Muscle layer of duodenum (tissue), 2 donors: ENCODE measurements around the gene TMEM231.
"Not testable (repeated sequence)": the region's sequence is repeated elsewhere in the genome, so short reads cannot be mapped to it uniquely, and the experiment has no call there.

Experiments
- H3K27ac ChIP-seq: one replicate; pipeline ENCODE4 v1.7.0; 2013; ENCODE audit warnings: mild to moderate bottlenecking, low read length
- H3K27me3 ChIP-seq: one replicate; pipeline ENCODE4 v1.7.0; 2013; ENCODE audit warnings: low read depth, mild to moderate bottlenecking, control low read depth, low read length
- H3K36me3 ChIP-seq, 2 donors: one replicate each; pipeline ENCODE4 v1.7.0; 2013; ENCODE audit warnings: low read length in 2 of 2, control low read depth in 1 of 2, mild to moderate bottlenecking in 1 of 2; ENCODE audit not compliant: insufficient read depth in 2 of 2, control insufficient read depth in 1 of 2
- H3K4me1 ChIP-seq, 2 donors: one replicate each; pipeline ENCODE4 v1.7.0; 2013; ENCODE audit warnings: low read length in 2 of 2, mild to moderate bottlenecking in 2 of 2, control low read depth in 1 of 2, moderate library complexity in 1 of 2; ENCODE audit not compliant: insufficient read depth in 2 of 2, control insufficient read depth in 1 of 2
- H3K4me3 ChIP-seq, 2 donors: one replicate each; pipeline ENCODE4 v1.7.0; 2013; ENCODE audit warnings: low read length in 2 of 2, low read depth in 1 of 2, mild to moderate bottlenecking in 1 of 2
- H3K9me3 ChIP-seq, 2 donors: one replicate each; pipeline ENCODE4 v1.7.0; 2013; ENCODE audit warnings: low read length in 2 of 2, control low read depth in 1 of 2, mild to moderate bottlenecking in 1 of 2; ENCODE audit not compliant: control insufficient read depth in 1 of 2
- donor health status: healthy.

TMEM231 gene, protein sequence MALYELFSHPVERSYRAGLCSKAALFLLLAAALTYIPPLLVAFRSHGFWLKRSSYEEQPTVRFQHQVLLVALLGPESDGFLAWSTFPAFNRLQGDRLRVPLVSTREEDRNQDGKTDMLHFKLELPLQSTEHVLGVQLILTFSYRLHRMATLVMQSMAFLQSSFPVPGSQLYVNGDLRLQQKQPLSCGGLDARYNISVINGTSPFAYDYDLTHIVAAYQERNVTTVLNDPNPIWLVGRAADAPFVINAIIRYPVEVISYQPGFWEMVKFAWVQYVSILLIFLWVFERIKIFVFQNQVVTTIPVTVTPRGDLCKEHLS

DNA sequence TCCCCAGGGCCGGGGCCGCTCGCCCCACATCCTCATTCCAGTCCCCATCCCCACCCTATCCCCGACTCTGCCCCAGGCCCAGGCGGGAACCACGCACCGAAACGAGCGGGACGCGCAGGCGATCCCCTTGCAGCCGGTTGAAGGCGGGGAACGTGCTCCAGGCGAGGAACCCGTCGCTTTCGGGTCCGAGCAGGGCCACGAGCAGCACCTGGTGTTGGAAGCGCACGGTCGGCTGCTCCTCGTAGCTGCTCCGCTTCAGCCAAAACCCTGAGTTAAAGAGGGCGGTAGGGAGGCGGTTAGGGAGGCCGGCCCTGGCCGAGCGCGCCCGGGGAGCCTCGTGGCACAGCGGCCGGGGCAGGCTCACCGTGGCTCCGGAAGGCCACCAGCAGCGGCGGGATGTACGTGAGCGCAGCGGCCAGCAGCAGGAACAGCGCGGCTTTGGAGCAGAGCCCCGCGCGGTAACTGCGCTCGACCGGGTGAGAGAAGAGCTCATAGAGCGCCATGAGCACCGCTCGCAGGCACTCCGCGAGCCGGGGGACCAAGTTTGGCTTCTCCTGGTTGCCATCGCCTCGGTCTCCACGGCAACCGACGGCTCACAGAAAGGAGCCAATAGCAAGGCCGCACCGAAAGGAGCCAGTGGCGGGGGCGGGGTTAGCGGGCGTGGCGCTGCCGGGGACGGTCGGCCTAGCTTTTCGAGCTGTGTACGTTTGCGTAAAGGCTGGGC is at the start of gene TMEM231:
TMEM231 (minus strand) TSS at position 546 of the 724 bp plus-strand sequence; CDS start at position 503, 43 bp downstream.
- H3K36me3 ChIP-seq = no peaks in the 10 kb centered on the region
- peaks cover 0 to 8% of the 10 kb centered on the region in 2 donors for H3K4me1 ChIP-seq
- H3K27ac ChIP-seq = peak within 1 kb of the TSS; percentile 75
- no peaks in the 10 kb centered on the region for H3K27me3 ChIP-seq
- no peaks in the 10 kb centered on the region for H3K9me3 ChIP-seq
- peak within 1 kb of the TSS; percentile 78 to 95 for H3K4me3 ChIP-seq

DNA sequence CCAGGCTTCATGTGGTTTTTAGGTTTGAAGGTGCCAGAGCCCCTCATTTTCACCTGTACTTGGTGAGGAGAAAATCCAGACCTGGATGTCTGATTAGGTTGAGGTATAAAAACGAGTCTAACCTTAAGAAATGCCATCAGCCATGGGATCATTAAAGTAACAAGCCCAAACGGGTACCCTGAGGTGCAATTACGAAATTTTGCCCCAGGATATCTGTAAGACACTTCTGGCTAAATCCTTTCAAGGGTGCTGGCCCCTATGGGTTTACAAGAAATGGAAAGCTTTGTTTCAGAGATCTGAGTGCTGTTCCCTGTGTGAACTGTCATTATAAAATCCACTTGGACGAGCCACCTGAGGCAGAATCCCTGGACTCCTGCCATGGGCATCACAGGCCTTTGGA is 47.2 kb upstream of the TMEM231 start:
- peaks cover 53 to 60% of the 10 kb centered on the region in 2 donors for H3K36me3 ChIP-seq
- peaks cover 0 to 4% of the 10 kb centered on the region in 2 donors for H3K9me3 ChIP-seq
- H3K27ac ChIP-seq = no peak overlapping the region
- no peaks in the 10 kb centered on the region for H3K27me3 ChIP-seq
- no peak overlapping the region for H3K4me3 ChIP-seq
- H3K4me1 ChIP-seq = no peaks in the 10 kb centered on the region

DNA sequence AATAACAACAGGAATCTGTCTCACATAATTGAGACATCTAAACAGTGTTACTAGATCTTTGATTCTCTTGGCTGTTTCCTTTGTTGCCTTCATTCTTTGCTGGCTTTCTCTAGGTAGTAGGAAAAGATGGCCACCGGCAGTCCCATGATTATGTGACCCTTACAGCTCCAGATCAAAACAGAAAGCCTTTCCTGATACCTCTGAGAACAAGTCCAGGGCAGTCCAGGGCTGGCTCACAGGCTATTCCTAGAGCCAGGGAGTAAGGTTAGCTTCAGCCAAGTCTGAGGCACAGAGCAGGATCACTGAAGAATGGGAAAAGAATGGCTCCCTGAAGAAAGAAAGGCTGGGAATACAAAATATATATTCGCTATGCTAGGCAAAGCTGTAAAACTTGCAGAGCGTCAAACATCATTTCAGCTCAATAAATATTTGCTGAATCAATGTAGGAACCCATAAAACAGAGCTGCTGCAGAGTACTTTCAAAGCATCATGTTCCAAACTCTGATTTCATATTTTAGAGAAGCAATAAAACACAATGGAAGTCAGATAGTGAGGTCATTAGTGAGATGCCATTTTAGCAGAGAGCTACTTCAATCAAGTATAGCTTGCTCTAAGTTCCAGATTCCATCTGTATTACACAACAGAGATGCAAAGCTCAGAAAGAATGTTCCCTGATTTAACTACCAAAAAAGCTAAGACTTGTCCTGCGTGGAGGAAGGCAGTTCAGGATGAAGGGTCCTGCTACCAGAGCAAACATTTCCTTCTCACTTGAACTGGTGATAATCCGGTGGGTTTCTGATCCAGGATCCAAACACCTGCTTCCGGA is 43.6 kb upstream of the TMEM231 start:
- H3K9me3 ChIP-seq = peaks cover 0 to 4% of the 10 kb centered on the region in 2 donors
- H3K27ac ChIP-seq = peak overlapping the region; percentile 28
- no peak overlapping the region for H3K4me3 ChIP-seq
- no peaks in the 10 kb centered on the region for H3K4me1 ChIP-seq
- no peaks in the 10 kb centered on the region for H3K27me3 ChIP-seq
- peaks cover 36 to 58% of the 10 kb centered on the region in 2 donors for H3K36me3 ChIP-seq

GRCh38 chr16:75593825-75594820 is 38.1 kb upstream of the TMEM231 start:
- no peak overlapping the region for H3K27ac ChIP-seq
- H3K27me3 ChIP-seq = no peaks in the 10 kb centered on the region
- H3K4me3 ChIP-seq = no peak overlapping the region
- peaks cover 5 to 14% of the 10 kb centered on the region in 2 donors for H3K36me3 ChIP-seq
- peaks cover 0 to 13% of the 10 kb centered on the region in 2 donors for H3K4me1 ChIP-seq
- no peaks in the 10 kb centered on the region for H3K9me3 ChIP-seq

DNA sequence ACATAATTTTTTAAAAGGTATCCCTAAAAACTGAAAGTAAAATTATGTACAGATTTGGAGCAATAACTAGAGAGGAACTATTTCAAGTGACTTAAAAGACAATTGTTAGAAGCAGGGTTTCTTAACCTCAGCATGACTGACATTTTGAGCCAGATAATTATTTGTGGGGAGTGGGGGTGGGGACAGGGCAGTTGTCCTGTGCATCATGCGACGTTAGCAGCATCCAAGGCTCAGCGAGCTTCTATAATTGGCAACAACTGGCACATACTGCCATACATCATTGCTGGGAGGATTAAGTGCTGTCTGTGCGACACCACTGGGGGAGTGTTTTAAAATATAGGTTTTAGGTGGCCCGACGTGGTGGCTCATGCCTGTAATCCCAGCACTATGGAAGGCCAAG is 37.3 kb upstream of the TMEM231 start:
- Histone ChIP-seq H3K4me3 (no peak overlapping the region), H3K36me3 (peaks cover 5 to 14% of the 10 kb centered on the region in 2 donors), H3K9me3 (no peaks in the 10 kb centered on the region), H3K4me1 (peaks cover 0 to 13% of the 10 kb centered on the region in 2 donors), H3K27ac (no peak overlapping the region), H3K27me3 (no peaks in the 10 kb centered on the region)

DNA sequence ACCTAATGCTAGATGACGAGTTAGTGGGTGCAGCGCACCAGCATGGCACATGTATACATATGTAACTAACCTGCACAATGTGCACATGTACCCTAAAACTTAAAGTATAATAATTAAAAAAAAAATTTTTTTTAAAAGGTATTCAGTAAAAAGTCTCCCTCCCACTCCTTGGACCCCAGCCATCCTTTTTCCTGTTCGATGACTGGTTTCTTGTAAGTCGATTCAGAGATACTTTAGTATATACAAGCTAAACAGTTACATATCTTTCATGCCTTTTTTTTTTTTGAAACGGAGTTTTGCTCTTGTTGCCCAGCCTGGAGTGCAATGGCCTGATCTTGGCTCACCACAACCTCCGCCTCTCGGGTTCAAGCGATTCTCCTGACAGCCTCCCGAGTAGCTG is 35.9 kb upstream of the TMEM231 start:
- not testable (repeated sequence) for H3K9me3 ChIP-seq, H3K27me3 ChIP-seq, H3K4me3 ChIP-seq, H3K36me3 ChIP-seq, H3K27ac ChIP-seq
- peaks cover 0 to 13% of the 10 kb centered on the region in 2 donors for H3K4me1 ChIP-seq

DNA sequence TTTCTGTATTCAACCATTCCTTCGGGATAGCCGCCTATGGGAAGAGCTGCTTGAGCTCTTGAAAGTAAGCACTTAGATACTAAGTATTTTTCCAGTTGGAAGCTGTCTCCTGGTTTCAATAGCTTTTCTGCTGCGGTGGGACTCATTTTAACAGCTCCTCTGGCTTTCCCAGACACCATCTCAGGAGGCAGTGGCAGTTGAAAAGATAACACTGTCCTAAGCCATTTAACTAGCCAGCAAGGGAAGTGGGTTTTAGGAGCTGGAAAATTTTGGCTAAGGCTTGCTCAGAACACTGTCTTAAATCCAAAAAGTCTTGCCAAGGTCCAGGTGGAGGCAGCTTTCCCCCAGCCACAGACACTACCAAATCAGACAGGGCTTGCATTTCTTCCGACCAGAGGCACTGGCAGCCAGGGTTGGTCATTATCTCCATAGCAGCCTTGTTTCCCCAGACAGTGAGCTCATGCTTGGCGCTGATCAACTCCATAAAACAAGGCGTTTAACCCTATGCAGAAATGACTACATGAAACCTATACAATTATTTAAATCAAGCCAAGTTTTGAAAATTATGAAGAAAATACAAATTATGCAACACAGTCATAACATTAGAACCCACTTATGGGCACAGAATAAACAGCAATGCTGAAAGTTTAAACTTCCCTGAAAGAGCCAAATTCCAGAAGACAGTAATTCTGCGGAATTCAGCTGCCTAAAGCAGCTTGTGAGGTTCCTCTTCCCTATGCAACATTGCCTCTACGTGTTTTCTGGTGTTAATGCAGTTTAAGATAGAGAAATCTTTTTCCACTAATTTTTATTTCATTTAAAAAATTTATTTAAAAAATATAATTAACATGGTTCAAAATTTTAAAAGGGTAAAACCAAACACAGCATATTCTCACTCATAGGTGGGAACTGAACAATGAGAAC is 35.1 kb upstream of the TMEM231 start:
- H3K4me1 ChIP-seq = peaks cover 0 to 13% of the 10 kb centered on the region in 2 donors
- no peaks in the 10 kb centered on the region for H3K9me3 ChIP-seq
- H3K27me3 ChIP-seq = no peaks in the 10 kb centered on the region
- peaks cover 5 to 11% of the 10 kb centered on the region in 2 donors for H3K36me3 ChIP-seq
- peak overlapping the region; percentile 9 to 30 for H3K4me3 ChIP-seq
- peak overlapping the region; percentile 88 for H3K27ac ChIP-seq

- Histone ChIP-seq H3K27ac (no peak overlapping the region), H3K4me1 (peaks cover 0 to 13% of the 10 kb centered on the region in 2 donors), H3K36me3 (peaks cover 5 to 11% of the 10 kb centered on the region in 2 donors), H3K9me3 (no peaks in the 10 kb centered on the region), H3K4me3 (no peak overlapping the region), H3K27me3 (no peaks in the 10 kb centered on the region)
Measured at GRCh38 chr16:75589306-75589705, 33.3 kb upstream of the TMEM231 start.

DNA sequence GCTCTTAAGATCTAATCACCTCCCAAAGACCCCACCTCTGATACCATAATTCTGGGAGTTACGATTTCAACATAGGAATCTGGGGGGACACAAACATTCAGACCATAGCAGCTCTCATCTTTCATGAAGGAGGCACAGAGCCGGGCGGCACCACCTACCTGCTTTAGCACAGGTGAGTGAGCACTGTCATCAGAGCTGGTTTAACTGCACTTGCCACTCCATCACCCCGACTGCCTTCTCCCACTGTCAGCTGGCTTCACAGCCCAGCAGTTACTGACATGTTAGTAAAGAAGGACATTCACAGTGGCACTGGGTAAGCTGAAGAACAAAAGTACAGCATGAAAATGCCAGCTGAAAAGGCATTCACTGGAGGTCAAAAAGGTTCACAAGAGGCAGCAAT is 32.7 kb upstream of the TMEM231 start:
- Histone ChIP-seq H3K27ac (no peak overlapping the region), H3K4me3 (no peak overlapping the region), H3K9me3 (no peaks in the 10 kb centered on the region), H3K27me3 (no peaks in the 10 kb centered on the region), H3K4me1 (peaks cover 0 to 13% of the 10 kb centered on the region in 2 donors), H3K36me3 (peaks cover 5 to 6% of the 10 kb centered on the region in 2 donors)
